Measurements from ENCODE around the gene RAP2A.

Gene RAP2A

DNA sequence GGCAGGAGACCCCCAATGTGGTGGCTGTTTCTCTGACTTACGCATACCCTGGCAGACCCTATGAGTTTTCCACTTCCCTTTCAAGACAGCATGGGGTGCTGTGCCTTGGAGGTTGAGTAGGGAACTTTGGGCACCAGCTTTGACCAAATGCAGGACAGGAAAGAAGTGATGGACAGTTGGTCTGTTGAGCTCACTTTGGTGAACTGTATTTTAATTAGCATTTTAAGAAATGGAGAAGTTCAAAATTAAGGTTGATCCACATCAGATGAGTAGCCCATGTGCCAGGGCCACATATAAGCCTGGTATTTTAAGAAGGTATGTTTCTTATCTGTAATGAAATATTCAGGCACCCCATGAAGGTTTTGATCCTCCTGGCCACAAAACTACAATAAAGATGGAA is 46.1 kb upstream of the RAP2A start:
- Histone ChIP-seq H3K9me3 (ENCODE audit: low read length) (no peaks in the 10 kb centered on the region), H3K9ac (ENCODE audit: low read length) (no peak overlapping the region), H3K4me2 (ENCODE audit: low read length) (no peak overlapping the region), H4K20me1 (ENCODE audit: insufficient read depth, low read length) (no peaks in the 10 kb centered on the region), H3K36me3 (ENCODE audit: insufficient read depth, low read length) (peaks cover 10% of the 10 kb centered on the region; the same call in 1 of the 2 replicates), H3K79me2 (ENCODE audit: insufficient read depth, low read length) (no peaks in the 10 kb centered on the region), H3K4me1 (ENCODE audit: insufficient read depth, low read length, severe bottlenecking) (no peaks in the 10 kb centered on the region), H2AFZ (ENCODE audit: low read length) (no peak overlapping the region), H3K27ac (ENCODE audit: low read depth, low read length, poor library complexity, severe bottlenecking) (no peak overlapping the region), H3K4me3 (ENCODE audit: low read depth, low read length, poor library complexity, severe bottlenecking) (no peak overlapping the region), H3K9me2 (ENCODE audit: low read depth, low read length) (no peaks in the 10 kb centered on the region), H3K27me3 (ENCODE audit: insufficient read depth, low read length) (no peaks in the 10 kb centered on the region), H3F3A (ENCODE audit: insufficient read depth, low read length) (no peaks in the 10 kb centered on the region)
- TF ChIP-seq, protein P1, sequence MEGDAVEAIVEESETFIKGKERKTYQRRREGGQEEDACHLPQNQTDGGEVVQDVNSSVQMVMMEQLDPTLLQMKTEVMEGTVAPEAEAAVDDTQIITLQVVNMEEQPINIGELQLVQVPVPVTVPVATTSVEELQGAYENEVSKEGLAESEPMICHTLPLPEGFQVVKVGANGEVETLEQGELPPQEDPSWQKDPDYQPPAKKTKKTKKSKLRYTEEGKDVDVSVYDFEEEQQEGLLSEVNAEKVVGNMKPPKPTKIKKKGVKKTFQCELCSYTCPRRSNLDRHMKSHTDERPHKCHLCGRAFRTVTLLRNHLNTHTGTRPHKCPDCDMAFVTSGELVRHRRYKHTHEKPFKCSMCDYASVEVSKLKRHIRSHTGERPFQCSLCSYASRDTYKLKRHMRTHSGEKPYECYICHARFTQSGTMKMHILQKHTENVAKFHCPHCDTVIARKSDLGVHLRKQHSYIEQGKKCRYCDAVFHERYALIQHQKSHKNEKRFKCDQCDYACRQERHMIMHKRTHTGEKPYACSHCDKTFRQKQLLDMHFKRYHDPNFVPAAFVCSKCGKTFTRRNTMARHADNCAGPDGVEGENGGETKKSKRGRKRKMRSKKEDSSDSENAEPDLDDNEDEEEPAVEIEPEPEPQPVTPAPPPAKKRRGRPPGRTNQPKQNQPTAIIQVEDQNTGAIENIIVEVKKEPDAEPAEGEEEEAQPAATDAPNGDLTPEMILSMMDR (IDR thresholded peaks at IDR 0.05; ENCODE audit: low read length) = no peak
- no peak for TF ChIP-seq EZH2 (IDR thresholded peaks at IDR 0.05; ENCODE audit: borderline replicate concordance, low read length)

DNA sequence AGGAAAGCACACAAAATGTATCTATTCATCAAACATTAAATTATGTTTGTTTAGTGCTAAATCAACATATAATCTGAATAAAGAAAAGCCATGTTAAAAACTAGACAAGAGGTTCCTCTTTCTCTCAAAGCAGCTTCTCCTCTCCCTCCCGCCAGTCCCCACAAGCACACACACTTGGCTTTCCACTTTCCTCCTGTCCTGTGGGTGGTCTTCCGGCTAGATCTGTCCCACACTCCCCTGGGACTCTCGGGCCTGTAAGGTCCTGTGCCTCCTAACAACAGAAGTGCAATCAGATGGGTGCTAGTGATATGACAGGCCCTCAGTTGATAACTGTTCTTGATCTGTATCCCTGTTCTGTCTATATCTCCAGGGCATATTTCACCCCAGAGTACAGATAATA is 45.6 kb upstream of the RAP2A start:
- no peak for TF ChIP-seq EZH2 (IDR thresholded peaks at IDR 0.05; ENCODE audit: borderline replicate concordance, low read length)
- TF ChIP-seq, protein P1 (IDR thresholded peaks at IDR 0.05; ENCODE audit: low read length) = no peak
- no peaks in the 10 kb centered on the region for H3K27me3 ChIP-seq (ENCODE audit: insufficient read depth, low read length)
- no peaks in the 10 kb centered on the region for H3K9me2 ChIP-seq (ENCODE audit: low read depth, low read length)
- H3K27ac ChIP-seq (ENCODE audit: low read depth, low read length, poor library complexity, severe bottlenecking) = no peak overlapping the region
- no peaks in the 10 kb centered on the region for H3K79me2 ChIP-seq (ENCODE audit: insufficient read depth, low read length)
- H3K9me3 ChIP-seq (ENCODE audit: low read length) = no peaks in the 10 kb centered on the region
- H3K4me2 ChIP-seq (ENCODE audit: low read length) = no peak overlapping the region
- H3K36me3 ChIP-seq (ENCODE audit: insufficient read depth, low read length) = peaks cover 10% of the 10 kb centered on the region; the same call in 1 of the 2 replicates
- H3K4me3 ChIP-seq (ENCODE audit: low read depth, low read length, poor library complexity, severe bottlenecking) = no peak overlapping the region
- H3K4me1 ChIP-seq (ENCODE audit: insufficient read depth, low read length, severe bottlenecking) = no peaks in the 10 kb centered on the region
- H3K9ac ChIP-seq (ENCODE audit: low read length) = no peak overlapping the region
- no peaks in the 10 kb centered on the region for H3F3A ChIP-seq (ENCODE audit: insufficient read depth, low read length)
- H2AFZ ChIP-seq (ENCODE audit: low read length) = no peak overlapping the region
- H4K20me1 ChIP-seq (ENCODE audit: insufficient read depth, low read length) = no peaks in the 10 kb centered on the region

DNA sequence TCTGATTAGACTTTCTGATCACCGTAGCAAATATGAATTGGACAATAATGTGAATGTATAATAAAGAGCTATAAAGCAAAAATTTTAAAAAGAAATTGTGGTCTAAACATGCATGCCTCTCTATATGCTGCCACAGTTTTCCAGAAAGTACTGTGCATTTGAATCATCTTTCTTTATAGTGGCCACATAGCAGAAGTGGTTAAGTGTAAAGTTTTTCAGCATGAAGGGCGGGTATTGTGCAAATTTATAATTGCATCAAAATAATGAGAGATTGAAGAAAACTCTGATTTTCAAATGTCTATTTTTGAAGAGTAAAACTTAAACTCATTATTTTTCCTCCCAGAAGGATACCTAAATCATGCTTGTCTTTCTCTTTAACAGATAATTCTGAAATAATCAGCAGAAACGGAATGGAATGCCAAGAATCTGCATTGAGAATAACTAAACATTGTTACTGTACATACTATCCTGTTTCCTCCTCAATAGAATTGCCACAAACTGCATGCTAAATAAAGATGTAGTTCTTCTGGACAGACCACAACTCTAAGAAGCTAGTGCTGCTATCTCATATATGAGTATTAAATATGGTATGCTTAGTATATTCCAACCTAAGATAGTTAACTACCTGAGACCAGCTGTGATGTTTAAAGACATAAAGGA is 42.9 kb upstream of the RAP2A start:
- H3K9me2 ChIP-seq (ENCODE audit: low read depth, low read length) = no peaks in the 10 kb centered on the region
- H3K4me2 ChIP-seq (ENCODE audit: low read length) = no peak overlapping the region
- H3K79me2 ChIP-seq (ENCODE audit: insufficient read depth, low read length) = no peaks in the 10 kb centered on the region
- H3K36me3 ChIP-seq (ENCODE audit: insufficient read depth, low read length) = peaks cover 10% of the 10 kb centered on the region; the same call in 1 of the 2 replicates
- H3K9ac ChIP-seq (ENCODE audit: low read length) = no peak overlapping the region
- H3K9me3 ChIP-seq (ENCODE audit: low read length) = no peaks in the 10 kb centered on the region
- TF ChIP-seq, protein P1 (IDR thresholded peaks at IDR 0.05; ENCODE audit: low read length) = no peak
- no peak for TF ChIP-seq EZH2 (IDR thresholded peaks at IDR 0.05; ENCODE audit: borderline replicate concordance, low read length)
- H3F3A ChIP-seq (ENCODE audit: insufficient read depth, low read length) = no peaks in the 10 kb centered on the region
- H3K27me3 ChIP-seq (ENCODE audit: insufficient read depth, low read length) = no peaks in the 10 kb centered on the region
- H4K20me1 ChIP-seq (ENCODE audit: insufficient read depth, low read length) = no peaks in the 10 kb centered on the region
- H3K4me3 ChIP-seq (ENCODE audit: low read depth, low read length, poor library complexity, severe bottlenecking) = no peak overlapping the region
- no peak overlapping the region for H3K27ac ChIP-seq (ENCODE audit: low read depth, low read length, poor library complexity, severe bottlenecking)
- H3K4me1 ChIP-seq (ENCODE audit: insufficient read depth, low read length, severe bottlenecking) = no peaks in the 10 kb centered on the region
- no peak overlapping the region for H2AFZ ChIP-seq (ENCODE audit: low read length)
